ENCODE results near the gene CADM3.

- TF ChIP-seq CTCF (IDR thresholded peaks at IDR 0.05) (no peak), POLR2A (IDR thresholded peaks at IDR 0.05) (no peak)
These were observed 68.3 kb downstream of the CADM3 start for GRCh38 chr1:159239551-159240220.

All from thyroid gland (tissue), 4 donors.